ENCODE data around the gene PEAR1. TPM values are rescaled to one million over a fixed set of nuclear protein-coding genes. Genes with fewer than 3 reads are reported as not detected.

PEAR1 gene
- total RNA-seq, 1 experiment from 2014 or later: 0.39 TPM

- H3K79me2 ChIP-seq (ENCODE audit: insufficient read depth, low read length): no peaks in the 10 kb centered on the region
- Mint-ChIP-seq H3K9me3 (no peaks in the 10 kb centered on the region), H3K4me1 (peaks cover 12 to 18% of the 10 kb centered on the region in 2 experiments), H3K27me3 (ENCODE audit: low read depth) (peaks cover 96% of the 10 kb centered on the region), H3K36me3 (ENCODE audit: insufficient read depth in 1 of 3, low read depth in 3 of 3) (no peaks in the 10 kb centered on the region), H3K4me3 (no peak overlapping the region), H3K27ac (no peak overlapping the region)
- H4K8ac ChIP-seq (replicated peaks; ENCODE audit: insufficient read length, low read depth, low read length): no peak overlapping the region
- H2AK5ac ChIP-seq (ENCODE audit: insufficient read length, low read length): no peak overlapping the region
- no peak overlapping the region for H3K23ac ChIP-seq (ENCODE audit: insufficient read length, low read depth, low read length)
- no CpG with 5 or more reads among the region's 17 CpGs for WGBS (ENCODE audit: extremely low coverage, insufficient read length, low lambda C conversion rate)
- H4K20me1 ChIP-seq (ENCODE audit: control insufficient read depth, insufficient read depth, insufficient read length): no peaks in the 10 kb centered on the region
- no peak for DNase-seq
- H3K79me1 ChIP-seq (ENCODE audit: insufficient read depth, low read depth, low read length, poor library complexity, severe bottlenecking): no peaks in the 10 kb centered on the region
- H2BK12ac ChIP-seq (ENCODE audit: insufficient read length, low read depth, low read length): no peak overlapping the region
- H3K4ac ChIP-seq (ENCODE audit: low read depth, low read length): no peak overlapping the region
- H3T11ph ChIP-seq (ENCODE audit: low read length): no peak overlapping the region
- H3K23me2 ChIP-seq (ENCODE audit: insufficient read length, low read depth, low read length, poor library complexity, severe bottlenecking): peaks cover 3% of the 10 kb centered on the region
- H3K4me2 ChIP-seq (ENCODE audit: insufficient read depth, insufficient read length, low read length): no peak overlapping the region
- H4K91ac ChIP-seq (ENCODE audit: insufficient read length, low read depth, low read length): no peak overlapping the region
- no peaks in the 10 kb centered on the region for H3K4me1 ChIP-seq (ENCODE audit: insufficient read depth, low read length)
- H3K9ac ChIP-seq (ENCODE audit: extremely low read depth, insufficient read length, low read length): no peak overlapping the region
- peaks cover 40% of the 10 kb centered on the region for H3K27me3 ChIP-seq (ENCODE audit: insufficient read depth, low read length)
- no peak overlapping the region for H3K18ac ChIP-seq (ENCODE audit: insufficient read length, low read depth, low read length)
- H4K5ac ChIP-seq (ENCODE audit: insufficient read length, low read depth, low read length): no peak overlapping the region
- no peak overlapping the region for H3K14ac ChIP-seq (ENCODE audit: insufficient read depth, low read length)
- no peak overlapping the region for H2BK120ac ChIP-seq (ENCODE audit: low read depth, low read length, poor library complexity, severe bottlenecking)
- no peak overlapping the region for H2BK15ac ChIP-seq (ENCODE audit: low read depth, low read length)
- H3K27ac ChIP-seq (ENCODE audit: insufficient read length, low read depth, low read length): no peak overlapping the region
- no peak overlapping the region for H2AFZ ChIP-seq (ENCODE audit: low read length)
- H2BK20ac ChIP-seq (ENCODE audit: low read depth, low read length, poor library complexity, severe bottlenecking): no peak overlapping the region
- H2BK5ac ChIP-seq (ENCODE audit: insufficient read length, low read length): no peak overlapping the region
- no peak for TF ChIP-seq CTCF (conservative IDR thresholded peaks at IDR 0.05)
- no peak overlapping the region for H3K56ac ChIP-seq (ENCODE audit: insufficient read length, low read depth, low read length)
- H3K9me3 ChIP-seq (ENCODE audit: control insufficient read depth, low read depth, low read length): no peaks in the 10 kb centered on the region
Measured at GRCh38 chr1:156851779-156852417, 41.6 kb upstream of the PEAR1 start.
